Liver (tissue), 3 donors: ENCODE results near the gene ASCL2.

ENCODE experiments used
- ATF3 ChIP-seq: IDR thresholded peaks from 2 replicates; pipeline ENCODE4 v1.6.1; 2016; ENCODE audit warnings: antibody characterized with exemption
- CTCF ChIP-seq: fragments of 150-350 bp; IDR thresholded peaks from 2 replicates; pipeline ENCODE4 v1.5.1; 2017; ENCODE audit warnings: improper control_type of control experiment, low read depth, low read length; ENCODE audit not compliant: missing input control
- GABPA ChIP-seq, 2 donors: IDR thresholded peaks in 1 of 2; conservative IDR thresholded peaks in 1 of 2; 2 replicates each; pipeline ENCODE4 v1.6.1; 2016; ENCODE audit warnings: antibody characterized with exemption in 2 of 2, mild to moderate bottlenecking in 1 of 2, moderate library complexity in 1 of 2
- JUND ChIP-seq, 2 donors: IDR thresholded peaks; 2 replicates each; pipeline ENCODE4 v1.6.1; 2016; ENCODE audit warnings: antibody characterized with exemption in 2 of 2
- MAX ChIP-seq: IDR thresholded peaks from 2 replicates; pipeline ENCODE4 v1.6.1; 2016; ENCODE audit warnings: antibody characterized with exemption
- TAF1 ChIP-seq: conservative IDR thresholded peaks from 2 replicates; pipeline ENCODE4 v1.6.1; 2016; ENCODE audit warnings: antibody characterized with exemption, mild to moderate bottlenecking
- donor health status: healthy.
- donor health status: healthy.

- TF ChIP-seq ATF3 (no peak), CTCF (no peak), MAX (no peak), GABPA (IDR thresholded peaks at IDR 0.05 in 1 of 2, conservative IDR thresholded peaks at IDR 0.05 in 1 of 2) (no peak), JUND (IDR thresholded peaks at IDR 0.05) (no peak), TAF1 (no peak)
Measured at GRCh38 chr11:2287091-2287490, 16.7 kb upstream of the ASCL2 start.
